Measurements from ENCODE around the gene STING1.

Gene STING1

DNA sequence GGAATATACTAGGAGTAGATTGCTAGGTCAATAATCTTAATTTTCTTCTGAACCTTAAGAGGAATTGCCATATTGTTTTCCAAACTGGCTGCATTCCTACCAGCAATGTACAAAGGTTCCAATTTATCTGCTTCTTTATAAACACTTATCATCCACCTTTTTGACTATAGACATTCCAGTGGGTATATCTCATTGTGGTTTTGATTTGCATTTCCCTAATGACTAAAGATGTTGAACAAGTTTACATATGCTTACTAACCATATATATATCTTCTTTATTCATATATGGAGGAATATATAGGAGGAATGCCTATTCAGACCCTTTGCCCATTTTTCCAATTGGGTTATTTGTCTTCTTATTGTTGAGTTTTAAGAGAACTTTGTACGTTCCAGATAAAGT, 50.9 kb downstream of the STING1 start:
- DNase-seq: no peak

DNA sequence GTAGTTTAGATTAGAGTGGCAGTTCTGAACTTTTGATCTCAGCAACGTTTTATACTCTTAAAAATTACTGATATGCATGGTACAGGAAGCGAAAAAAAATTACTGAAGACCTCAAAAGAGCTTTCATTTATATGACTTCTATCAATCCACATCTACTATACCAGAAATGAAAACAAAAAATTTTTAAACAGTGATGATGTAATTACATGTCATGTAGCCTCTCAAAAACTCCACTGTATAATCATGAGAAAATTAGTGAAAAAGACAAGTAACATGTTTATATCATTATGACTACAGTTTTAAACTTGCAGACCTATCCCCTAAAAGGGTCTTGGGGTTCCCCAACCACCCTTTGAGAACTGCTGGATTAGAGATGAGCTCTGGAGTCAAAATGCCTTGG, 52.5 kb downstream of the STING1 start:
- DNase-seq: no peak

DNA sequence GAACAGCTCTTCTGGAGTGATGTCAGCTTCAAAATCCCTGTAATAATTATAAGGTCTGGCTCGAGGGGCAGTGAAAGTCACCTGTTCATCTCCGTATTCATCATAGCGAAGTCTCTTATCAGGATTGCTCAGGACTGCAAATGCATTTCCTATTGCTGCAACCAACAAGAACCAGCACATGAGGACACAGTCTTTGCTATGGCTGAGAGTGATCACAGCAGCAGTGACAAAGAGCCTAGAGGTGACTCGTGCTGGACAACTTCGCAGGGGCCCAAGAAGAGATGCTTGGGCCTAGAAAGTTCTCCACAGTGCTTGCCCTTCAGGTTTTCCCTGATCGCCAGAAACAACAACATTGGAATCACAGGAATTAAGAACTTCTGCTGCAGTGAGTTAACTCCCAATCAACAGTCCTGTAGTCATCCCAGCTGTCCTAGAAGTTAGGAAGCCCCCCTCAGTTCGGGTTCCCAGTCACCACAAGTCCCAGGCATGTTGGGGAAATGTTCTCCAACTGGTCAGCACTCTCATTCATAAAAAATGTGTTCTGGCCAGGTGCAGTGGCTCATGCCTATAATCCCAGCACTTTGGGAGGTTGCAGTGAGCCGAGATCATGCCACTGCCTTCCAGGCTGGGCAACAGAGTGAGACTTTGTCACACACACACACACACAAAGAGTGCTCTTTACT, 56.2 kb downstream of the STING1 start:
- DNase-seq: no peak

All from NCI-H2081 treated with DMSO at 0.1 percent for 48 hours (cell line).